Measurements from ENCODE around the gene WWC2. TPM values are rescaled to one million over a fixed set of nuclear protein-coding genes. Genes with fewer than 3 reads are reported as not detected.

WWC2 gene
- total RNA-seq, 4 donors from 2014 or later = 24.3 to 50.7 (median 41.8) TPM

DNA sequence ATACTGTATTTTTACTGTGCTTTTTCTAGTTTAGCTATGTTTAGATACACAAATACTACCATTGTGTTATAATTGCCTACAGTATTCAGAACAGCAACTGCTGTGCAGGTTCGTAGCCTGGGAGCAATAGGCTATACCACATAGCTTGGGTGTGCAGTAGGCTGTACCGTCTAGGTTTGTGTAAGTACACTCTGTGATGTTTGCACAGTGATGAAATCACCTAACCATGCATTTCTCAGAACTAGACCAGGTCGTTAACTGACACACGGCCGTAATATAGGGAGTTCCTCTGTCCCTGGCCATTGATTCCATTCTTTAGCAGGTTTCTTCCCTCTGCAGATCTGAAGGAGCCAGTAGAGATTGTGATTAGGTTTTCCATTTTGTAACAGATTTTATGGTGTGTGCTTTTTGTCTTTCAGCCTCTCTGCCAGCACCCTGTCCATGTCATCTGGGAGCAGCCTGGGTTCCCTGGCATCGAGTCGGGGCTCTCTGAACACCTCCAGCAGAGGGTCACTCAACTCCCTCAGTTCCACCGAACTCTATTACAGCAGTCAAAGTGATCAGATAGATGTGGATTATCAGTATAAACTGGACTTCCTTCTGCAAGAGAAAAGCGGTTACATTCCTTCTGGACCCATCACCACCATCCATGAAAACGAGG is 161.6 kb downstream of the WWC2 start:
- TF ChIP-seq, protein P1, sequence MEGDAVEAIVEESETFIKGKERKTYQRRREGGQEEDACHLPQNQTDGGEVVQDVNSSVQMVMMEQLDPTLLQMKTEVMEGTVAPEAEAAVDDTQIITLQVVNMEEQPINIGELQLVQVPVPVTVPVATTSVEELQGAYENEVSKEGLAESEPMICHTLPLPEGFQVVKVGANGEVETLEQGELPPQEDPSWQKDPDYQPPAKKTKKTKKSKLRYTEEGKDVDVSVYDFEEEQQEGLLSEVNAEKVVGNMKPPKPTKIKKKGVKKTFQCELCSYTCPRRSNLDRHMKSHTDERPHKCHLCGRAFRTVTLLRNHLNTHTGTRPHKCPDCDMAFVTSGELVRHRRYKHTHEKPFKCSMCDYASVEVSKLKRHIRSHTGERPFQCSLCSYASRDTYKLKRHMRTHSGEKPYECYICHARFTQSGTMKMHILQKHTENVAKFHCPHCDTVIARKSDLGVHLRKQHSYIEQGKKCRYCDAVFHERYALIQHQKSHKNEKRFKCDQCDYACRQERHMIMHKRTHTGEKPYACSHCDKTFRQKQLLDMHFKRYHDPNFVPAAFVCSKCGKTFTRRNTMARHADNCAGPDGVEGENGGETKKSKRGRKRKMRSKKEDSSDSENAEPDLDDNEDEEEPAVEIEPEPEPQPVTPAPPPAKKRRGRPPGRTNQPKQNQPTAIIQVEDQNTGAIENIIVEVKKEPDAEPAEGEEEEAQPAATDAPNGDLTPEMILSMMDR (IDR thresholded peaks at IDR 0.05; ENCODE audit: low read depth) = no peak

DNA sequence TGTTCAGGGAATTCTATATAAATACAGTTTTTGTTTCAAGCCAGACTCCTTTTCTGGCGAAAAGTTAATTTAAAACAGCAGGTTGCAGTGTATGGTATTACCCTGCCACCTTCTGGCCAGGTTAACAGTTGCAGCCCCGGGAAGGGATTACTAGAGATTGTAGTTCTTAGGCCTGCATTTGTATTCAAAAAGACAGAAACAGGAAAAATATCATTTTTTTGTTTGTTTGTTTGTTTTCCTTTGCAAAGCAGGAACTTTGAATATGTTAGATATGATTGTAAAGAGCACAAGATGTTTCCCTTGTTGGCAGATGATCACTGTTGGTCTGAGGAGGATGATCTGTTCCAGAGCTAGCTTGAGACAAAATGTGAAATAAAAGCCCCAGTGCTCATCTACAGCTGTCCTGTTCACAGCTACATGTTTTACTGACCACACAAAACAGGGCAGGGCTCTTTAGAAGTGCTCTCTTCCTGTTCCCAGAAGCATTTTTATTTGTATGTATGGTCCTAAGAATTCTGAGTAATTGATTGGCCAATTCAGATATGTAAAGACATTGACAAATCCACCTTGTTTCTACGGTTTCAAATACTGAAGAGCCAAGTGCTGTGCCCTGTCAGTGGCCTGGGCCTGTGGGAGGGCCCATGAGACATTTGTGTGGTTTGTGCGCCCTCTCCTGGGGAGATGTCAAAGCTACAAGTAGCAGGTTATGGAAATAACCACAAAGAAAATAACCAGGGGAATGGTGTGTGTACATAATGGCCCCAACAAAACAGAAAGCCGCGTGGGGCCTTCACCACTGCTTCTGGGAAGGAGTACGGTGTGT is 163.1 kb downstream of the WWC2 start:
- TF ChIP-seq, protein P1 (IDR thresholded peaks at IDR 0.05; ENCODE audit: low read depth) = no peak

DNA sequence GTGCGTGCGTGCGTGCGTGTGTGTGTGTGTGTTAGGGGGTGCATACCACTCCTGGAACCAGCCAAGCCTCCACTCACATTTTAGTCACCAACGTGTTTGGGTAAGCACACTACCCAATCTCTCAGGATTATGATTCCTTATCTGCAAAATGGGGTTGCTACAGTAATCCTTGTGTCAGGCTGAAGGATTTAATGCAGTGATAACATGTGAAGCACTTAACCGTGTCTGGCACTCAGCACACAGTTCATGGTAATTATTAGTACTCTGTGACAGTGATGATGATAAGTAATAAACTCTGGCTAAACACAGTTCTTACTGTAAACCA is 163.7 kb downstream of the WWC2 start:
- TF ChIP-seq, protein P1 (IDR thresholded peaks at IDR 0.05; ENCODE audit: low read depth) = no peak

DNA sequence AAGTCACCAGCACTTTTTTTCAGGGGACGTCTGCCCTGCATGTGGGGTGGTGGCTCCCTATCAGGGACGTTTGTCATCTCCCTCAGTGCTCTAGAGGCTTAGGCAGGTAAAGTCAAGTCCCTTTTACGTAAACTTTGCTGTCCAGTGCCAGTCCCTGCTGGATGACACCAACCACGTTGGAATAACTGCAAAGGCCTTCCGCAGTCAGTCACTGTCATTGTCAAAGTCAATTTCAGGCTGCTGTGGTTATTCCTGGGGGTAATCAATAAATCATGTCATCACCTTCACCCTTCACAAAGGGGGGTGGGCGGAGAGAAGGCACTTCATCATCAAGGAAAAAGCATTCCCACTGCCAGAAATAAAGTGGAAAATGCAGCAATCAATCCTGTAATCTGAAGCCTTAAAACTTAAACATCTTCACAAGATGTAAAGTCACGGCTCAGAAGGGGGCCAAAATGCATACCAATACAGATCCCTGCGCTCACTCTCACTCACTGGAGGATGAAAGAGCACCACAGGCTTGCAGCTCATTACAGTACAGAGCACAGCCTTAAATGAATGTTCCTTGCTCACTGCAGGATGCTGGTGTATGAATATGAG is 164.8 kb downstream of the WWC2 start:
- TF ChIP-seq, protein P1 (IDR thresholded peaks at IDR 0.05; ENCODE audit: low read depth) = no peak

DNA sequence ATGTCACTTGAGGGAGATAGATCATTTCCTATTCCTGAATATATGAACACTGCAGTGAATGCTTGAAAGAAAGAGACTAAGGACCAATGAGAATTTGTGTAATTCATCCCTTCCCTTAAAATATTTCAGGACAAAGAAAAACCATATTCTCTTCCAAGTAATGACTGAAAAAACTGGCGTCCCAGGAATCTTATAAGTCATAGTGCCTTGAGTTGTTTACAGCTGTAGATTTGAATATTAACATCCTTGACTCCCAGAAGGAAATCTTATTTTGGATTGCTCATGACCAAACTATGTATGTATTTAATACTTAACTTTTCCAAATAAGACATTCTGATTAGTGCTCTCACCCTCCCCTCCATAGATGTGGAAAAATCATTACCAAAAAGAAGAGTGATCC is 165.6 kb downstream of the WWC2 start:
- TF ChIP-seq, protein P1 (IDR thresholded peaks at IDR 0.05; ENCODE audit: low read depth) = no peak

DNA sequence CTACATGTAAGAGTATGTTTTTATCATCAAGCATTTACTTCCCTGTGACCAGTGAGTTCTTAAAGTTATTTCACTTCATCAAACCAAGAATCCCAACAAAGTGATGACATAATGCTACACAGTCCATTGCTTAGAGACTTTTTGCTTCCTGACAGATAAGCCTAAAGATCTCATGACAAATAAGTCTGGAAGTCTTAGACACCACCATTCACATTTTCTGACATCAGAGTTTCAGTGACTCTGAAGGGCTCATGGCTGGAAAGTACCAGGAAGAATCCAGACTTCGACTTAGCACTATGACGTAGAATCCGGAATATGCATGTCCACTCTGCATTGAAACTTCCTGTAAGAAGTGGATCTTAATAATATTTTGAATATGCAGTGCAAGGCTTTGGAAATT is 167.3 kb downstream of the WWC2 start:
- TF ChIP-seq, protein P1 (IDR thresholded peaks at IDR 0.05; ENCODE audit: low read depth) = no peak

DNA sequence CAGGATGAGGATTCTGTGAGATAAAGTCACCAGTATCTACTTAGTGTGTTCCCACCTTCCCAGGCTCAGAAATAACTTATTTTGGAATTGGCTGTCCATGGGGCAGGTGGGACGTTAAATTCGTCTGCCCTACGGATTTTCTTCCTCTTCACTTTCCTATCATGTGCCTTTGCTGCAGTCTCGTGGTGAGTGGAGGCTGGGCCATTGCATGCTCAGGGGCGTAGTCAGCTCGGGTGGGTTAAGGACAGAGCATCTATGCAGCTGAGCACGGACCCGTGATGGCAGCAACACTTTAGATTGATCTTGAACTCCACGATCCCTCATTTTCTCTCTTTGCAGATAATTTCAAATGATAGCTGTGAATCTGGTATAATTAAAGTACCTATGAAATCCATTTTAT is 169.5 kb downstream of the WWC2 start:
- TF ChIP-seq, protein P1 (IDR thresholded peaks at IDR 0.05; ENCODE audit: low read depth) = no peak

Measured in subcutaneous adipose tissue (tissue), 4 donors.